KBM-7 (cell line): ENCODE data around the gene IGSF21.

Source experiments
- DNase-seq: peaks from one replicate; pipeline ENCODE4 v3.0.0-alpha.2; 2015
- in situ Hi-C: fragments of 300-500 bp; cut with MboI; formaldehyde crosslinking; loops from 2 replicates; pipeline ENCODE4 v1.14.3; 2020; ENCODE audit warnings: low sequenced_read_pairs, low pct_unique_long_range_greater_than_20kb, mixed read lengths

IGSF21 gene

GRCh38 chr1:18093193-18093592, 14.4 kb upstream of the IGSF21 start:
- in situ Hi-C loops, result no loop called here
- no peak for DNase-seq

- DNase-seq, result no peak
- in situ Hi-C loops, result no loop called here
Observed at GRCh38 chr1:18093646-18094045, 14.0 kb upstream of the IGSF21 start.

GRCh38 chr1:18094096-18094495, 13.5 kb upstream of the IGSF21 start:
- in situ Hi-C loops, result no loop called here
- DNase-seq, result no peak

GRCh38 chr1:18097206-18097605, 10.4 kb upstream of the IGSF21 start:
- no peak for DNase-seq
- in situ Hi-C loops, result no loop called here

GRCh38 chr1:18099026-18099425, 8.6 kb upstream of the IGSF21 start:
- DNase-seq, result no peak
- in situ Hi-C loops, result no loop called here

GRCh38 chr1:18100060-18100459, 7.5 kb upstream of the IGSF21 start:
- DNase-seq, result no peak
- in situ Hi-C loops, result no loop called here

GRCh38 chr1:18100491-18101063, 7.0 kb upstream of the IGSF21 start:
- DNase-seq, result peak; percentile 81
- in situ Hi-C loops, result no loop called here

GRCh38 chr1:18101508-18101907, 6.1 kb upstream of the IGSF21 start:
- in situ Hi-C loops, result no loop called here
- no peak for DNase-seq

GRCh38 chr1:18103788-18104421, 3.7 kb upstream of the IGSF21 start:
- in situ Hi-C loops, result no loop called here
- DNase-seq, result no peak

- DNase-seq, result no peak
- in situ Hi-C loops, result no loop called here
Observed at GRCh38 chr1:18104546-18105100, 3.0 kb upstream of the IGSF21 start.

GRCh38 chr1:18105196-18105595, 2.4 kb upstream of the IGSF21 start:
- no peak for DNase-seq
- in situ Hi-C loops, result no loop called here

- in situ Hi-C loops, result no loop called here
- DNase-seq, result no peak
Observed at GRCh38 chr1:18108299-18109057, 880 bp downstream of the IGSF21 start.

GRCh38 chr1:18109058-18109755, 1.6 kb downstream of the IGSF21 start:
- in situ Hi-C loops, result no loop called here
- no peak for DNase-seq

GRCh38 chr1:18109756-18110597, 2.4 kb downstream of the IGSF21 start:
- in situ Hi-C loops, result no loop called here
- DNase-seq, result peak; percentile 5

GRCh38 chr1:18110598-18110939, 3.0 kb downstream of the IGSF21 start:
- in situ Hi-C loops, result no loop called here
- no peak for DNase-seq

- DNase-seq, result peak; percentile 1
- in situ Hi-C loops, result no loop called here
Observed at GRCh38 chr1:18110968-18111367, 3.4 kb downstream of the IGSF21 start.

GRCh38 chr1:18111605-18112297, 4.2 kb downstream of the IGSF21 start:
- DNase-seq, result no peak
- in situ Hi-C loops, result no loop called here

- in situ Hi-C loops, result no loop called here
- DNase-seq, result no peak
Observed at GRCh38 chr1:18112611-18113010, 5.0 kb downstream of the IGSF21 start.
